SK-N-SH (cell line): ENCODE results near the gene PTPRC.

Experiments used
- EP300 ChIP-seq, 2 experiments: IDR thresholded peaks; 2 replicates each; pipeline versions ENCODE4 v1.4.0 to v1.6.1; 2012; ENCODE audit warnings: borderline replicate concordance in 1 of 2, low read depth in 1 of 2, low read length in 1 of 2
- EZH2phosphoT487 ChIP-seq: fragments of 200-600 bp; sonication (generic); IDR thresholded peaks from 2 replicates; pipeline ENCODE4 v1.6.1; 2017; ENCODE audit warnings: low read depth, mixed run types, mild to moderate bottlenecking, antibody characterized with exemption, moderate library complexity, borderline replicate concordance
- FOXM1 ChIP-seq: IDR thresholded peaks from 2 replicates; pipeline ENCODE4 v1.4.0; 2012; ENCODE audit warnings: low read depth, mild to moderate bottlenecking
- YY1 ChIP-seq: IDR thresholded peaks from 2 replicates; pipeline ENCODE4 v1.4.0; 2012; ENCODE audit warnings: low read depth, mild to moderate bottlenecking

GRCh38 chr1:198701250-198701649 is 62.4 kb downstream of the PTPRC start:
- TF ChIP-seq FOXM1 (no peak), EZH2phosphoT487 (no peak), YY1 (no peak), EP300 (IDR thresholded peaks at IDR 0.05; ENCODE audit: borderline replicate concordance in 1 of 2, low read depth in 1 of 2, low read length in 1 of 2) (no peak)
